ENCODE data around the gene LRP3. TPM values are rescaled to one million over a fixed set of nuclear protein-coding genes. Genes with fewer than 3 reads are reported as not detected.
A peak's percentile ranks its signal among the peaks of the same experiment; 100 is the strongest.

Gene LRP3
- total and polyA plus RNA-seq, 2 donors from 2014 or later, result 13.9 to 23.8 TPM

- peak; percentile 70 for FAIRE-seq
- peak overlapping the region; percentile 69 to 94 (median 84) for H3K9ac ChIP-seq (ENCODE audit: low read length in 3 of 3)
- H3K4me1 ChIP-seq (ENCODE audit: control insufficient read depth in 2 of 3, insufficient read depth in 2 of 3, low read depth in 1 of 3, low read length in 3 of 3), result peaks cover 2 to 15% (median 10%) of the 10 kb centered on the region in 3 donors
- H3K27ac ChIP-seq (ENCODE audit: low read depth in 2 of 2, low read length in 2 of 2), result peak overlapping the region; percentile 90 to 91
- intact Hi-C loops (cut with DNase I), result no loop called here
- DNase-seq, result peak; percentile 99 to 100 (median 99)
- no peaks in the 10 kb centered on the region for H3K27me3 ChIP-seq (ENCODE audit: control insufficient read depth, insufficient read depth, low read length)
- peak overlapping the region; percentile 80 to 88 (median 86) for H3K4me3 ChIP-seq (ENCODE audit: low read length in 3 of 3)
- no peaks in the 10 kb centered on the region for H3K36me3 ChIP-seq (ENCODE audit: control insufficient read depth in 2 of 3, insufficient read depth in 3 of 3, low read length in 3 of 3)
- H3K9me3 ChIP-seq (ENCODE audit: control insufficient read depth in 2 of 3, insufficient read depth in 1 of 3, low read length in 3 of 3), result no peaks in the 10 kb centered on the region
- no peak for TF ChIP-seq CTCF (IDR thresholded peaks at IDR 0.05; ENCODE audit: borderline replicate concordance, extremely low read depth, insufficient read depth)
Measured at GRCh38 chr19:33176670-33177416, 17.3 kb upstream of the LRP3 start.

DNA sequence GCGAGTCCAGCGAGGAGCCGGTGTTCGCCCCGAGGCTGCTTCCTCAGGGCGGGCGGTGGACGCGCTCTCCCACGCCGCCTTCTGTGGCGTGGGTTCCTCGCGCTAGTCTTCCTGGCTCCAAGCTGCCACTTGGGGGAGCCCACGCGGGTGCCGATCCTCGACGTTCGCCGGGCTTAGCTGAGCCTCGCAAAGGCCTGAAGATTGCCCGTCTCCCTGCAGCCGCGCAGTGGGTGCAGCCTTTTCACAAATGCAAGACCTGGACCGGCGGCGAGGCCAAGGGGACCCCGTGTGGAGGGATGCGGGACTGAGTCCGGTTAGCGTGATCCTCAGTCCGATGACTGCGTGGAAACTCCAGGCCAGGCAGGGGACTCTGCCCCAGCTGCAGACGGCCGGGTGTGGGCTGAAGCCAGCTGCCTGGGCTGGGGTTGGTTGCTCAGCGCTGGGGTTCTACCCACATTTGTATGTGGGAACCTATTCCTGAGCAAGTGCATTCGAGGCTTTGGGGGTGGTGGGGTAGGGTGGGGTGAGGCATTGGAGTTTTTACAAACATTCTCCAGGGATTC, 16.6 kb upstream of the LRP3 start:
- Histone ChIP-seq H3K9me3 (ENCODE audit: control insufficient read depth in 2 of 3, insufficient read depth in 1 of 3, low read length in 3 of 3) (no peaks in the 10 kb centered on the region), H3K27ac (ENCODE audit: low read depth in 2 of 2, low read length in 2 of 2) (peak overlapping the region; percentile 68 to 91), H3K4me1 (ENCODE audit: control insufficient read depth in 2 of 3, insufficient read depth in 2 of 3, low read depth in 1 of 3, low read length in 3 of 3) (peaks cover 2 to 15% (median 10%) of the 10 kb centered on the region in 3 donors), H3K36me3 (ENCODE audit: control insufficient read depth in 2 of 3, insufficient read depth in 3 of 3, low read length in 3 of 3) (no peaks in the 10 kb centered on the region), H3K27me3 (ENCODE audit: control insufficient read depth, insufficient read depth, low read length) (no peaks in the 10 kb centered on the region), H3K9ac (ENCODE audit: low read length in 3 of 3) (peak overlapping the region; percentile 32 to 66 (median 43)), H3K4me3 (ENCODE audit: low read length in 3 of 3) (peak overlapping the region; percentile 22 to 88 (median 70))
- FAIRE-seq, result no peak
- TF ChIP-seq CTCF (IDR thresholded peaks at IDR 0.05; ENCODE audit: borderline replicate concordance, extremely low read depth, insufficient read depth), result no peak
- intact Hi-C loops (cut with DNase I), result no loop called here
- DNase-seq, result peak in 1 of 5 donors; percentile 79

DNA sequence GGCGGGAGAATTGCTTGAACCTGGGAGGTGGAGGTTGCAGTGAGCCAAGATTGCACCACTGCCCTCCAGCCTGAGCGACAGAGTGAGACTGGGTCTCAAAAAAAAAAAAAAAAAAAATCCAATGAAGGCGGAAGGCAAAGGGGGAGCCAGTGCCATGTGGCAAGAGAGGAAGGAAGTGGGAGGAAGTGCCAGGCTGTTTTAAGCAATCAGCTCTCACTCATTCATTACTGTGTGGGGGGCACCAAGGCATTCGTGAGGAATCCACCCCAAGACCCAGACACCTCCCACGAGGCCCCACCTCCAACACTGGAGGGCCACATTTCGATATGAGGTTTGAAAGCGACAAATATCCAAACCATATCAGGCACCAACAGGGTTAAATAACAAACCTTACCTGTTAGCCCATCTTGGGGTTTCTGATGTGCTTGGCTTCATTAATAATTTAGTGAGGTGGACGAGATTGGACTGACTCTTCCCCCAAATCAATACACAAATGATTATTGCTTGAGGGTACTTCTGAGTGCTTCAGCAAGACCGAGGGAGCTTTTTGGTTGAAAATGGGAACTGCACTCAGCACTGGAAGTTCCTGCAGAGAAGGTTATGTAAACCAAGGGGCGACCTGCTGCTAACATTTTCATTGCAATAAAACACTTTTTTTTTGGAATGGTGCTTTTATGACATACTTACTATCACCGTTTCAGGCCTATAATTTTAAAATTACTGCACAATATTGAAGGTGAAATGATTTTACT, 7.5 kb upstream of the LRP3 start:
- DNase-seq (peak in 2 of 5 donors; percentile 6 to 27), FAIRE-seq (no peak)
- H3K27me3 ChIP-seq (ENCODE audit: control insufficient read depth, insufficient read depth, low read length), result no peaks in the 10 kb centered on the region
- no peak overlapping the region for H3K4me3 ChIP-seq (ENCODE audit: low read length in 3 of 3)
- H3K9me3 ChIP-seq (ENCODE audit: control insufficient read depth in 2 of 3, insufficient read depth in 1 of 3, low read length in 3 of 3), result no peaks in the 10 kb centered on the region
- no peak overlapping the region for H3K27ac ChIP-seq (ENCODE audit: low read depth in 2 of 2, low read length in 2 of 2)
- no peaks in the 10 kb centered on the region for H3K36me3 ChIP-seq (ENCODE audit: control insufficient read depth in 2 of 3, insufficient read depth in 3 of 3, low read length in 3 of 3)
- no peaks in the 10 kb centered on the region for H3K4me1 ChIP-seq (ENCODE audit: control insufficient read depth in 2 of 3, insufficient read depth in 2 of 3, low read depth in 1 of 3, low read length in 3 of 3)
- TF ChIP-seq CTCF (IDR thresholded peaks at IDR 0.05; ENCODE audit: borderline replicate concordance, extremely low read depth, insufficient read depth), result no peak
- no peak overlapping the region for H3K9ac ChIP-seq (ENCODE audit: low read length in 3 of 3)
- intact Hi-C loops (cut with DNase I), result no loop called here

All from kidney (tissue), 14 donors.